ENCODE data around the gene IL13RA1. TPM values are rescaled to one million over a fixed set of nuclear protein-coding genes. Genes with fewer than 3 reads are reported as not detected.
A peak's percentile ranks its signal among the peaks of the same experiment; 100 is the strongest.

Gene IL13RA1
- total and polyA plus RNA-seq, 5 donors from 2014 or later = 0.03 to 0.40 TPM; not detected in 3

DNA sequence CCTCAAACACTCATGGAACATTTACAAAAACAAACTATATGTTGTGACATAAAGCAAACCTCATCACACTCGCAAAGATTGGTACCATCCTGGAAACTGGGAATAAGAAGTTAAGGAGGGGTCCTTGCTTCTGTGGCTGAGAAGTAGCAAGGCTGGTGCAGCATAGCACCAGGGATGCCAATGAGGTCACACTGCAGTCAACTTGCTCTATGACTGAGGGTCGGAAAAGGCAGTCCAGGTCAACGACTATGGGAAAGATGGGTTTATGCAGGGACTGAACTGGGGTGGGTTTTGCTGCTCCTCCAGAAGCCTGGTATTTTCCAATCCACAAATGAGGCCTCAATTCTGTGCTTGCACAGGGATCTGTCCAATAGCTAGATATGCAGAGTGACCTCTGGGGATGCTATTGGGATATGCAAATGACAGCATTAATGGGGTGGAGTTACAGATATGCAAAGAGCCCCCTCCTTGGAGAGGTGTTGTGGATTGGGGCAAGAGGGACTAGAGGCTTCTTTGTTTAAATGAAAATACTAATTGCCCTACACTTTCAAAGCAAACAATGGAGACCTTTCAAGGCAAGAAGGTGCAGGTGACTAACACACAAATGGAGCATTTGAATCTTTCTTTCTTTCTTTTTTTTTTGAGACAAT is 7.2 kb upstream of the IL13RA1 start:
- Mint-ChIP-seq H3K4me1 (no peaks in the 10 kb centered on the region), H3K27me3 (peaks cover 11% of the 10 kb centered on the region), H3K36me3 (no peaks in the 10 kb centered on the region), H3K9me3 (peaks cover 0 to 4% (median 0%) of the 10 kb centered on the region in 7 donors), H3K4me3 (no peak overlapping the region), H3K27ac (no peak overlapping the region)
- Histone ChIP-seq H3K4me1 (ENCODE audit: control insufficient read depth, insufficient read depth, low read length, poor library complexity, severe bottlenecking) (no peaks in the 10 kb centered on the region), H3K9me3 (ENCODE audit: control insufficient read depth in 2 of 2, low read length in 2 of 2) (no peaks in the 10 kb centered on the region), H3K27me3 (ENCODE audit: control insufficient read depth, insufficient read depth, low read length) (no peaks in the 10 kb centered on the region), H3K36me3 (ENCODE audit: control insufficient read depth, insufficient read depth, low read length) (no peaks in the 10 kb centered on the region), H3K27ac (ENCODE audit: insufficient read depth, low read length, poor library complexity, severe bottlenecking) (no peak overlapping the region), H3K4me3 (ENCODE audit: low read depth, low read length) (no peak overlapping the region)
- no peak for DNase-seq
- ATAC-seq (ENCODE audit: low read depth in 2 of 2) = no peak

DNA sequence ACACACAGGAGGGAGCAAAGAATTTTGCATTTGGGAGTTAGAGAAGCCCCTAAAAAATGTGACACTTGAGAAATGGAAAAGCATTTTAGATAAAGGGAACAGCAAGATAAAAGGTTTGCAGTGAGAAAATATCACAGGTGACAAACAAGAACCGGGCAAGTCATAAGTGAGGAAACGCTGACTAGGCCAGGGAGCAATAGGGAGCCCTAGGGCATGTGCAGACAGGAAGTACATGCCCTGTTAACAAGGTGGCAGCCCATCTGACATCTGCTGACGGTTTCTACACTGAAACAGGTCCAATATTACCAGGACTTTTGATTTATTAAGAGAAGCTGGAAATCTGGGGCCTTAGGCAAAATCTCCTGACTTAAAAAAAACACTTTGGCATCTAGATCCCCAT is 4.0 kb upstream of the IL13RA1 start:
- H3K4me1 ChIP-seq (ENCODE audit: control insufficient read depth, insufficient read depth, low read length, poor library complexity, severe bottlenecking) = peaks cover 13% of the 10 kb centered on the region

DNA sequence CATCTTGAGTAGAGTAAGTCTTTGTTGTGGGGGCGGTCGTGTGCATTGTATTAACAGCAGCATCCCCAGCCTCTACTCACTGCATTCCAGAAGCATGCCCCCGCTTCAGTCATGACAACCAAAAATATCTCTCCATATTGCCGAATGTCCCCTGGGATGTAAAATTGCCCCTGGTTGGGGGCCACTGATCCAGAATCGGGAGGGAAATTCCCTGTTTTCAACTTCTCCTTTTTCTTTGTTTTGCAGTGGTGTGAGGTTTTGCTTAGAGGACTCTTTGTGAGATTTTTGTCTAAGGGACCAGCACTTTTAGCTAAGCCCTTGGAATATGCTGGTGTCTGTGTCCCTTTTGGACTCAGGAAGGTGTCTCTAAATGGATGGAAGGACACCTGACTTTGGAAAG is 3.0 kb upstream of the IL13RA1 start:
- Histone ChIP-seq H3K9me3 (ENCODE audit: control insufficient read depth in 2 of 2, low read length in 2 of 2) (no peaks in the 10 kb centered on the region), H3K36me3 (ENCODE audit: control insufficient read depth, insufficient read depth, low read length) (no peaks in the 10 kb centered on the region), H3K4me1 (ENCODE audit: control insufficient read depth, insufficient read depth, low read length, poor library complexity, severe bottlenecking) (peaks cover 13% of the 10 kb centered on the region), H3K4me3 (ENCODE audit: low read depth, low read length) (no peak overlapping the region), H3K27me3 (ENCODE audit: control insufficient read depth, insufficient read depth, low read length) (peaks cover 5% of the 10 kb centered on the region), H3K27ac (ENCODE audit: insufficient read depth, low read length, poor library complexity, severe bottlenecking) (no peak overlapping the region)
- H3K27ac Mint-ChIP-seq = no peak overlapping the region
- H3K36me3 Mint-ChIP-seq = no peaks in the 10 kb centered on the region
- H3K9me3 Mint-ChIP-seq = peaks cover 0 to 10% (median 0%) of the 10 kb centered on the region in 7 donors
- H3K4me1 Mint-ChIP-seq = peaks cover 0 to 9% (median 1%) of the 10 kb centered on the region in 4 donors
- no peak for ATAC-seq (ENCODE audit: low read depth in 2 of 2)
- no peak overlapping the region for H3K4me3 Mint-ChIP-seq
- DNase-seq = no peak
- H3K27me3 Mint-ChIP-seq = peaks cover 41% of the 10 kb centered on the region

More for the DNA sequence above, 4.0 kb upstream of the IL13RA1 start:
- Mint-ChIP-seq H3K27ac (no peak overlapping the region), H3K36me3 (no peaks in the 10 kb centered on the region), H3K4me1 (peaks cover 0 to 9% (median 1%) of the 10 kb centered on the region in 4 donors), H3K27me3 (peaks cover 35% of the 10 kb centered on the region), H3K9me3 (peaks cover 0 to 10% (median 0%) of the 10 kb centered on the region in 7 donors), H3K4me3 (no peak overlapping the region)
- H3K9me3 ChIP-seq (ENCODE audit: control insufficient read depth in 2 of 2, low read length in 2 of 2) = no peaks in the 10 kb centered on the region
- H3K4me3 ChIP-seq (ENCODE audit: low read depth, low read length) = no peak overlapping the region
- peak in 1 of 3 donors; percentile 19 for DNase-seq
- no peak overlapping the region for H3K27ac ChIP-seq (ENCODE audit: insufficient read depth, low read length, poor library complexity, severe bottlenecking)
- ATAC-seq (ENCODE audit: low read depth in 2 of 2) = no peak
- H3K27me3 ChIP-seq (ENCODE audit: control insufficient read depth, insufficient read depth, low read length) = peaks cover 5% of the 10 kb centered on the region
- no peaks in the 10 kb centered on the region for H3K36me3 ChIP-seq (ENCODE audit: control insufficient read depth, insufficient read depth, low read length)

DNA sequence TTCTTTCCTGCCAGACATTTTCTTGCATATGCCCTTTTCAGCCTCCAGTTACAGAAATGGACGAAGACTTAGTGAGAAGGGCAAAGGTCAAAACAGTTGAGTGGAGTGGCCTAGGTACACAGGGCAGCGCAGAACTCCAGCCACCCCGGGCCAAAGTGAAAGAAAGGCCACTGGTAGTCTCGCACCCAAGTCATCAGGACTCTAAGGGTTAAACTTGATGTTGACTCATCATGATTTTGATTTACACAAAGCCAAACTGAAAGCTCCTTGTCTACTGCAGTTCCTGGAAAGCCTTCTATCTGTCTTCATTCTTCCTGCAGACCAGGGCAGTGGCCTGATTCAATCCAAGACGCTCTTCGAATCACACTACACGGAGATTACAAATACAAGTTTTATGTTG is 2.6 kb upstream of the IL13RA1 start:
- H3K4me3 ChIP-seq (ENCODE audit: low read depth, low read length) = no peak overlapping the region
- H3K9me3 ChIP-seq (ENCODE audit: control insufficient read depth in 2 of 2, low read length in 2 of 2) = no peaks in the 10 kb centered on the region
- H3K4me3 Mint-ChIP-seq = no peak overlapping the region
- H3K27ac Mint-ChIP-seq = no peak overlapping the region
- DNase-seq (no peak), ATAC-seq (ENCODE audit: low read depth in 2 of 2) (no peak)
- no peaks in the 10 kb centered on the region for H3K36me3 Mint-ChIP-seq
- H3K27me3 Mint-ChIP-seq = peaks cover 41% of the 10 kb centered on the region
- peaks cover 13% of the 10 kb centered on the region for H3K4me1 ChIP-seq (ENCODE audit: control insufficient read depth, insufficient read depth, low read length, poor library complexity, severe bottlenecking)
- H3K9me3 Mint-ChIP-seq = peaks cover 0 to 10% (median 0%) of the 10 kb centered on the region in 7 donors
- H3K4me1 Mint-ChIP-seq = peaks cover 0 to 9% (median 1%) of the 10 kb centered on the region in 4 donors
- H3K36me3 ChIP-seq (ENCODE audit: control insufficient read depth, insufficient read depth, low read length) = no peaks in the 10 kb centered on the region
- H3K27me3 ChIP-seq (ENCODE audit: control insufficient read depth, insufficient read depth, low read length) = peaks cover 5% of the 10 kb centered on the region
- H3K27ac ChIP-seq (ENCODE audit: insufficient read depth, low read length, poor library complexity, severe bottlenecking) = no peak overlapping the region

DNA sequence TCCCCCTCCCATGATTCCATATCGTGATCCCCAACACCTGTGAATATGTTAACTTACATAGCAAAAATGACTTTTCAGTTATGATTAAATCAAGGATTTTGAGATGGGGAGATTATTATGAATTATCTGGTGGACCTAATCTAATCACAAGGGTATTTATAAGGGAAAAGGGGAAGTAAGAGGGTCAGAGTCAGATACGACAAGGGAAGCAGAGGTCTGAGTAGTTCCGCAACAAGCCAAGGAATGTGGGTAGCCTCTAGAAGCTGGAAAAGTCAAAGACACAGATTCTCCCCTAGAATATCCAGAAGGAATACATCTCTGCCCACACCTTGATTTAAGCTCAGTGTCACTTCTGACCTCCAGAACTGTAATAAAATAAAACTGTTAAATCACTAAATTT is 1.0 kb upstream of the IL13RA1 start:
- DNase-seq (no peak), ATAC-seq (ENCODE audit: low read depth in 2 of 2) (no peak)
- peaks cover 0 to 10% (median 0%) of the 10 kb centered on the region in 7 donors for H3K9me3 Mint-ChIP-seq
- peaks cover 0 to 9% (median 1%) of the 10 kb centered on the region in 4 donors for H3K4me1 Mint-ChIP-seq
- H3K27ac Mint-ChIP-seq = no peak overlapping the region
- H3K9me3 ChIP-seq (ENCODE audit: control insufficient read depth in 2 of 2, low read length in 2 of 2) = no peaks in the 10 kb centered on the region
- H3K27ac ChIP-seq (ENCODE audit: insufficient read depth, low read length, poor library complexity, severe bottlenecking) = no peak overlapping the region
- peaks cover 13% of the 10 kb centered on the region for H3K4me1 ChIP-seq (ENCODE audit: control insufficient read depth, insufficient read depth, low read length, poor library complexity, severe bottlenecking)
- H3K4me3 ChIP-seq (ENCODE audit: low read depth, low read length) = no peak overlapping the region
- H3K36me3 Mint-ChIP-seq = no peaks in the 10 kb centered on the region
- peaks cover 9% of the 10 kb centered on the region for H3K27me3 ChIP-seq (ENCODE audit: control insufficient read depth, insufficient read depth, low read length)
- H3K36me3 ChIP-seq (ENCODE audit: control insufficient read depth, insufficient read depth, low read length) = no peaks in the 10 kb centered on the region
- H3K4me3 Mint-ChIP-seq = peak overlapping the region in 3 of 4 donors; percentile 32 to 52 (median 33)
- H3K27me3 Mint-ChIP-seq = peaks cover 50% of the 10 kb centered on the region

DNA sequence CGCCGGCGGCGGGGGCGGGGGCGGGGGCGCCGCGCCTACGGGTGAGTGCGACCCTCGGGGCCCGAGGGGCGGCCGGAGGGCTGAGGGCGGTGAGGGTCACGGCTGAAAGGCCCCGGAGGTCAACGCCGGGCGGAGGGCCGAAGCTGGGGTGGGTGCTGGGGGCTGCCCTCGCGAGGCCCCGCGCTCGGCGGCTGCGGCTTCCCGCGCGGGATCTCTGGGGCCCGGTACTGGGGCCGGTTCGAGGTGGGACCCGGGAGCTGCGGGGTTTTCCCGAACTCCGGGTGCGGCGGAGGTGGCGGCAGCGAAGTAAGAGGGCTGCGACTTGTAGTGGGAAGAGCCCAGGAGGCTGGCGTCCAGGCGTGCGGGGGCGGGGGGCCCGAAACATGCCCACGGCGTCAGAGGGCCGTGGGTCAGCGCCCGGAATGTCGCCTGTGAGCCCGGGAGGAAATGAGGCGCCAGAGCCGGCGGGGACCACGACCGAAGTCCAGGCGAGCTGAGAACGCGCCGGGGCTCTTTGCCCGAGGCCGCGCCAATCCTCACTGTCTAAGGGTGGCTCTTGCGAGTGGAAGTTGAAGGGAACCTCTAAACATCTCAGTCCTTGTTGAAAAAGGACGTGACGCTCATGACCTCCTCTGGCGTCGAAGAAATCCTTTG is 407 bp downstream of the IL13RA1 start:
- H3K4me1 Mint-ChIP-seq = peaks cover 0 to 9% (median 1%) of the 10 kb centered on the region in 4 donors
- Histone ChIP-seq H3K27ac (ENCODE audit: insufficient read depth, low read length, poor library complexity, severe bottlenecking) (no peak overlapping the region), H3K4me3 (ENCODE audit: low read depth, low read length) (no peak overlapping the region), H3K9me3 (ENCODE audit: control insufficient read depth in 2 of 2, low read length in 2 of 2) (no peaks in the 10 kb centered on the region), H3K27me3 (ENCODE audit: control insufficient read depth, insufficient read depth, low read length) (peaks cover 10% of the 10 kb centered on the region), H3K36me3 (ENCODE audit: control insufficient read depth, insufficient read depth, low read length) (no peaks in the 10 kb centered on the region), H3K4me1 (ENCODE audit: control insufficient read depth, insufficient read depth, low read length, poor library complexity, severe bottlenecking) (peaks cover 13% of the 10 kb centered on the region)
- H3K9me3 Mint-ChIP-seq = peaks cover 0 to 7% (median 0%) of the 10 kb centered on the region in 7 donors
- H3K27ac Mint-ChIP-seq = no peak overlapping the region
- ATAC-seq (ENCODE audit: low read depth in 2 of 2) = no peak
- peak overlapping the region; percentile 23 to 62 (median 52) for H3K4me3 Mint-ChIP-seq
- DNase-seq = no peak
- no peaks in the 10 kb centered on the region for H3K36me3 Mint-ChIP-seq
- H3K27me3 Mint-ChIP-seq = peaks cover 56% of the 10 kb centered on the region

DNA sequence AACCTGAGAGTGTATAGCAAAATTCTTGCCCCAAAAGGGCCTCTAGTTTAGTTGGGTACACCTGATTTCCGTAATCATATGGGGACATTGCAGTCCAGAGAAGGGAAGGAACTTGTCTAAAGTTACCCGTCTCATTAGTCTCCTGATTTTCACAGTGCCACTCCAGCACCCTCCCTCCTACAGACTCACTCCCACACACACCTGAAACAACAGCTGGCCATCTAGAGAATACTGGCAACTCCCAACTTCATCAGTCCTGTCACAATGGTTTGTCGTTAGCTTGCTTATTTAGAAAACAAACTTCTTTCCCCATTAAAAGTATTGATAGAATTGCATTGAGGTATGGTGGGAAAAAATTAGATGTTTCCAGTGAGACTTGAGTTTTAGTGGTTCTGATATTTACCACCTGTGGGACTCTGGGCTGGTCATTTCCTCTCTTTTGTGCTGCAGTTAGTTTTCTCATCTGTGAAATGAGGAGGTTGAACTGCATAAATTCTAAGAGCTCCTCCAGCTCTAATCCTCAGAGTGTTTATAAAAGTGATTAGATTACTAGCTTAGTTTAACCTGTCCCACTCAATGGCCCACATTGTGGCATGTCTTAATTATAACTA is 1.7 kb downstream of the IL13RA1 start:
- H3K27ac Mint-ChIP-seq = no peak overlapping the region
- Histone ChIP-seq H3K27ac (ENCODE audit: insufficient read depth, low read length, poor library complexity, severe bottlenecking) (no peak overlapping the region), H3K36me3 (ENCODE audit: control insufficient read depth, insufficient read depth, low read length) (no peaks in the 10 kb centered on the region), H3K4me1 (ENCODE audit: control insufficient read depth, insufficient read depth, low read length, poor library complexity, severe bottlenecking) (peaks cover 13% of the 10 kb centered on the region), H3K27me3 (ENCODE audit: control insufficient read depth, insufficient read depth, low read length) (peaks cover 13% of the 10 kb centered on the region), H3K9me3 (ENCODE audit: control insufficient read depth in 2 of 2, low read length in 2 of 2) (no peaks in the 10 kb centered on the region), H3K4me3 (ENCODE audit: low read depth, low read length) (no peak overlapping the region)
- peaks cover 0 to 5% (median 0%) of the 10 kb centered on the region in 7 donors for H3K9me3 Mint-ChIP-seq
- ATAC-seq (ENCODE audit: low read depth in 2 of 2) (no peak), DNase-seq (no peak)
- H3K36me3 Mint-ChIP-seq = no peaks in the 10 kb centered on the region
- H3K27me3 Mint-ChIP-seq = peaks cover 48% of the 10 kb centered on the region
- H3K4me3 Mint-ChIP-seq = no peak overlapping the region
- H3K4me1 Mint-ChIP-seq = peaks cover 0 to 9% (median 1%) of the 10 kb centered on the region in 4 donors

All from CD4-positive, CD25-positive, alpha-beta regulatory T cell (primary cell).